VCaP (cell line): ENCODE data around the gene REM2.

Experiments
- H3K27ac ChIP-seq: fragments of 450-650 bp; 2 replicates; pipeline ENCODE4 v1.5.1; 2017
- TF ChIP-seq, protein P1 (sequence below): fragments of 450-650 bp; conservative IDR thresholded peaks from 2 replicates; pipeline ENCODE4 v1.5.1; 2017; ENCODE audit warnings: mild to moderate bottlenecking, moderate library complexity

REM2 gene

GRCh38 chr14:22845103-22845394, 38.0 kb upstream of the REM2 start:
- TF ChIP-seq, protein P1, sequence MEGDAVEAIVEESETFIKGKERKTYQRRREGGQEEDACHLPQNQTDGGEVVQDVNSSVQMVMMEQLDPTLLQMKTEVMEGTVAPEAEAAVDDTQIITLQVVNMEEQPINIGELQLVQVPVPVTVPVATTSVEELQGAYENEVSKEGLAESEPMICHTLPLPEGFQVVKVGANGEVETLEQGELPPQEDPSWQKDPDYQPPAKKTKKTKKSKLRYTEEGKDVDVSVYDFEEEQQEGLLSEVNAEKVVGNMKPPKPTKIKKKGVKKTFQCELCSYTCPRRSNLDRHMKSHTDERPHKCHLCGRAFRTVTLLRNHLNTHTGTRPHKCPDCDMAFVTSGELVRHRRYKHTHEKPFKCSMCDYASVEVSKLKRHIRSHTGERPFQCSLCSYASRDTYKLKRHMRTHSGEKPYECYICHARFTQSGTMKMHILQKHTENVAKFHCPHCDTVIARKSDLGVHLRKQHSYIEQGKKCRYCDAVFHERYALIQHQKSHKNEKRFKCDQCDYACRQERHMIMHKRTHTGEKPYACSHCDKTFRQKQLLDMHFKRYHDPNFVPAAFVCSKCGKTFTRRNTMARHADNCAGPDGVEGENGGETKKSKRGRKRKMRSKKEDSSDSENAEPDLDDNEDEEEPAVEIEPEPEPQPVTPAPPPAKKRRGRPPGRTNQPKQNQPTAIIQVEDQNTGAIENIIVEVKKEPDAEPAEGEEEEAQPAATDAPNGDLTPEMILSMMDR, result no peak
- no peak overlapping the region for H3K27ac ChIP-seq

GRCh38 chr14:22845821-22846625, 37.0 kb upstream of the REM2 start:
- H3K27ac ChIP-seq, result no peak overlapping the region
- TF ChIP-seq, protein P1, result no peak

GRCh38 chr14:22846811-22847307, 36.2 kb upstream of the REM2 start:
- H3K27ac ChIP-seq, result no peak overlapping the region
- TF ChIP-seq, protein P1, result no peak

- no peak overlapping the region for H3K27ac ChIP-seq
- TF ChIP-seq, protein P1, result no peak
These were observed 35.2 kb upstream of the REM2 start for GRCh38 chr14:22847661-22848341.

DNA sequence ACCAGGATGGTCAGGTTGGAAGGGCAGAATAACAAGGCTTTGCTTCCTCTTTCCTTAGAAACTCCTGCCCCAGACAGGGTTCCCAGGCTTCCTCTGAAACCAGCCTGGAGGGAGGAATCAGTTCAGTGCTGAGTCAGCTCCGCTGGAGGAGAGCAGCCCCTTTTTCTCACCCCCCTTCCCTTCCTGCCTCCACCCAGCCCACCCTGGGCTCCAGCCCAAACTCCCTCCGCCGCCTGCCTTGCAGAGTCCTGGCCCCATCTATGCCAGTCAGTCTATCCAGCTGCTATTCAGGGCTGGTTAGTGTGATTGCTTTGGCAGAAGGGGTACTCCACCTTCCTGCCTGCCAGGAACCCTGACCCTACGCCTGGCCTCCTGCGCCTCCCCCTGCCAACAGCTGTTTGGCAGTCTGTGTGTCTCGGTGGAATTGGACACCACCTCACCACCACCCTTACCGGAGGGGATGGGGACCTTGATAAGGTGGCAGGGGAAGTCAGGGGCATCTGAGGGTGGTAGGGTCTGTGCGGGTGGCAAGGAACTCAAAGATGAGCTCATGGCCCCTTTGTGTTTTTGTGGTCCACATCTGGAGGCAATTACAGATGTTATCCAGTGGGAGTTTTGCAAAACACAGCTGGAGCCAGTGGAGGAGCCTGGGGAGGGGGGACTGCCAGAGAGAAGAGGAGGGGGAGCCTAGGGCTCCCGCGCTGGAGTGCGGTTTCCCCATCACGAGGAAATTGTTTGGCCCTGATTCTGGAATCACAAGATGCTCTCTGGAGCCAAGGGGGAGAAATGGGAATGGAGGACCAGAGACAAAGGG, 34.5 kb upstream of the REM2 start:
- H3K27ac ChIP-seq, result no peak overlapping the region
- TF ChIP-seq, protein P1, result no peak

DNA sequence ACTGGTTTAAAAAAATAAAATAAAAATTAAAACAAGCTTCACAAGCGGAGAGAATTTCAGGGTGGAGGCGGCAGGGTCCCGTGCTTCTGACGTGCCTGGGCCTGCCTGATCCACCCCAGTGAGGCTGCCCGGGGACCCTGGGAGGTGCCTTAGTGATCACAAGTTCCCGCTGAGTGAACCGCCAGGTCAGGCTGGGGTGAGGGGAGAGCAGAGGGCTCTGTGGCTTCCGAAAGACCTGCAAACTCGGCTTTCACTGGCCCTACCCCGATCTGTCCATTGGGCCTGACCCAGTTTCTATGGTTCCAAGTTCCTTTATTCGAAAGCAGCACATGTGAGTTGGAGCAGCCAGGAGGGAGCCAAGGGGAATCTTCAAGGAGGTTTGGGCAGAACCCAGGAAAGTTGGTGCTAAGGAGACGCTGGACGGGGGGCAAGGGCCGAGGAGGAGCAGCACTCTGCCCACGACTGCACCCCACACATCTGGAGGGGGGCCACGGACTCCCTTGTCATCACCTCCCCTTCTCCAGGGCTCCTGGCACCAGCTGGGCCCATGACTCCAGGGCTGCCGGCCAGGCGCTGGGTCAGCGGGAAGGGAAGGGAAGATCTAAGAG, 33.7 kb upstream of the REM2 start:
- TF ChIP-seq, protein P1, result no peak
- no peak overlapping the region for H3K27ac ChIP-seq
